GM19438 (cell line): ENCODE measurements around the gene LENG9.

ENCODE experiments used
- ATAC-seq: cut with Tn5 transposase; IDR thresholded peaks from one replicate; pipeline ENCODE4 v1.9.1; 2021; ENCODE audit warnings: low read depth; ENCODE audit not compliant: unreplicated experiment

LENG9 gene

DNA sequence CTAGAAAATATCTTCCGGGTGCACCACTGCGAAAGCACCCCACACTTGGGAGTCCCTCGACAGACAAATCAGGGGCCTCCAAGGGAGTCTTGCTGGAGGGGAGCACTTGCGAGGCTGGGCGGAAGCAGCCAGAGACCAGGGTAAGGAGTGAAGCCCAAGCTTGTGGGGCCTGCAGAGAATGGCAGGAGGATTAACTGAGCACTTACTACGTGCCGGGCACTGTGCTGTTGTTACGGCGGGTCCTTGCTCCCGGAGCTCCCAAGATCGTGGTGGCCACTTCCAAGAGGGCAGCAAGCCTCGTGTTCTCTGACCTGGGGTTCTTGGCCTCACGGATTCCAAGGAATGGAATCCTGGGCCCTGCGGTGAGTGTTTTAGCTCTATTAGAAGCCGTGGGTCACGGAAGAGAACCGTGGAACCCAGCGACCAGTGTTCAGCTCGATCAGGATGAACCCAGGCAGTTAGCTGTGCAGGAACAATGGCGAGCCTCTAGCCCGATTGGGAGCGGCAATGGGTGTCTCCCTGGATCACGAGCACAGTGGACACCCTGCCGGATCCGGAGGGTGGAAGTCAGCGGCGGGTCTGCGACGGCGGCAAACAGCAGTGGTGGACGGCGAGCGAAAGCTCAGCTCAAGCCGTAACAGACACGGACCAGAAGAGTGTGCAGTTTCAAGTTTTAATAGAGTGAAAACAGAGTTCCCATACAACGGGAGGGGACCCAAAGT is 38.8 kb downstream of the LENG9 start:
- ATAC-seq = no peak

DNA sequence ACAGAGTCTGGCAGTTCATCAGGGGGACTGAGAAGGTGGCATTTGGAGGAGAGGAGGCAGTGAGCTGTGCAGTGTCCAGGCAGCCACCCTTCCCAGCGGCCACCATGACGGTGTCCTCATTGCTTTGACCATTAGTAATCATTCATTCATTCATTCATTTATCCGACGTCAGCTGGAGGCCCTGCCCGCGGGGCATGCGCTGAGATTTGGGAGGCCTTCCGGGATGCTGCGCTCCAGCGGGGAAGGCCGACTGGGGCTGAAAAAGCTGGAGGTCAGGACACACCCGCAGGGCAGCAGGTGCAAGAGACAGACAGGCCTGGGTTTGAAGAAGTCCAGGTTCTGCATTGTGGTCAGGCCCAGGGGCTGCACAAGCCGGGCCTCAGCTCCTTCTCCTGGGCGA is 39.4 kb downstream of the LENG9 start:
- ATAC-seq = no peak

DNA sequence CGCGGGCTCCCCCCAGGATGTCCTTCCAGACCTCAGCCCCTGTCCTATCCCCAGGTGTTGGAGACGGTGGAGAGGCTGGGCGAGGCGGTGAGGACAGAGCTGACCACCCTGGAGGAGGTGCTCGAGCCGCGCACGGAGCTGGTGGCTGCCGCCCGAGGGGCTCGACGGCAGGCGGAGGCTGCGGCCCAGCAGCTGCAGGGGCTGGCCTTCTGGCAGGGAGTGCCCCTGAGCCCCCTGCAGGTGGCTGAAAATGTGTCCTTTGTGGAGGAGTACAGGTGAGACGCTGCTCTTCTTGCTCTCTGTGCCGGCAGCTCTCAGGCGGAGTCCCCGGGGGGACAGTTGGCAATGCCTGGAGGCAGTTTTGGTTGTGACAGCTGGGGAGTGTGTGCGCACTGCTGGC is 41.4 kb downstream of the LENG9 start:
- no peak for ATAC-seq

DNA sequence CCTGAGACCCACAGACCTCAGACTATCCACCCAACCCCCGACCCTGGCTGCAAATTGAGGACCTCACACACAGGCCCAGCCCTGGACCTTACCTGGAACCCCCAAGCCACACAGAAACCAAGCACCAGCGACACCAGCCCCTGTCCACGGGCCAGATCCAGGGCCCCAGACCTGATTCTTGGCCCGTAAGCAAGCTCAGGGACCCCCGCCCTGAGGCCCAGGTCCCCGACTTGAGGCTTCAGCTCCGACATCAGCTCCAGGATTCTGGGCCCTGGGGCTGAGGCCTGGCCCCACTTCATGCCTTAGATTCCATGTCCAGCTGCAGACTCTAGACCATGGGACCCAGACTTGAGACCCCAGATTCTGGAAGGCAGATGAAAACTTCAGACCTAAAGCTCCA is 42.1 kb downstream of the LENG9 start:
- ATAC-seq = no peak

DNA sequence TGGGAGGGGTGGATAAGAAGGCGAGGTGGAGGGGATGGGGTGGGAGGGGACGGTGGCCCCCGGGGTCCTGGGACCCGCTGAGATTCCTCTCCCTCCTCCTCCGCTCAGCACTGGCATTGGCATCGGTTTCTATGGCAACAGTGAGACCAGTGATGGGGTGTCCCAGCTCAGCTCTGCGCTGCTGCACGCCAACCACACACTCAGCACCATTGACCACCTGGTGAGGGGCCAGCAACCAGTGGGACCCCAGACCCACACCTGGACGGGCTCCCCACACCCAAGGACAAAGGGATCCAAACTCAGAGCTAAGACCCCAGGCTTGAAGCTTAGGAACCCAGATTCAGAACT is 42.4 kb downstream of the LENG9 start:
- no peak for ATAC-seq

DNA sequence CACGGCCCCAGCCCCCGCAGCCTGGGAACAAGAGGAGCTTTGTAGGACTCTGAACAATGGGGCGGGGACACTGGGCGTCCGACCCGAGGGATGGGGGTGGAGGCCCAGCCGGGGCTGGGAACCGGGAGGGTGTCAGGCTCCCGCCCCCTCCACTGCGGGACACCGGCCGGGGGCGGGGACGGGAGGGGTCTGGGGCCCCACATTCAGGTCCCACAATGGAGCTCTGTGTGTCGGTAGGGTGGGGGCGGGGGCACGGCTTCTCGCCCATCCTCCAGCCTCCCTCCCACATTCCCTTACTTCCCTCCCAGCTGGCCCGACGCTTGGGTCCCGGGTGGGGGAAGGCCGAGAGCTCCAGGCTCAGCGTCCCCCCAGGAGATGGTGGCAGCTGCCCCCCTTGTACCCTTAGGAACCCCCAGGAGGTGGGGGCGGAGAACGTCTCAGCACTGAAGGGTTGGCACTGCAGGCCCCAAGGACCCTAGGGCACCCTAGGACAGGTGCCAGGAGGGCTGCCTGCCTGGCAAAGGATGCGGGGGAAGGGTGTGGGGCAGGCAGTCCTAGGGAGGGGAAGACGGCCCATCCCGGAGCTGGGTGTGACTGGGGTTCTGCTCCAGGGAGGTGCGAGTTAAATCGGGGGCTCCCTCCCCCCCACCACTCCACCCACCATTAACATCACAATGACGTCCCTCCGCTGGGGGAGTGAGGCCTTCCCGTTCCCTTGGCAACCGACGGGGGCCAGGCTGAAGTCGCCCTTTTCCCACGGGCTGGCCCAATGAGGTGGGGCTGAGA is 43.0 kb downstream of the LENG9 start:
- no peak for ATAC-seq

DNA sequence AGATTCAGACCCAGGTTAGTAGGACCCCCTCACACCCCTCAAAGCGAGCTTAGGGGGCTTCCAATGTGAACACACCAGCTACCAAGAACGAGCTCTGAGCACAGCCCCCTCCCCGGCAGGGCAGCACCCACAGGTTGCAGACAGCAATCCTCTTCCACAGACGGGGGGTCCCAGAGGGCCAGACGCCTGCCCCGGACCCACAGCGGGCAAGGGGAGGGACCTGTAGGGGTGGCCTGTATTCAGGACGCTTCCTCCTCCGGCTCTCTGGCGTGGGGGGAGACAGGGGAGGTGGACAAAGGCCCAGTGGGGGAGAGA is 43.6 kb downstream of the LENG9 start:
- no peak for ATAC-seq

DNA sequence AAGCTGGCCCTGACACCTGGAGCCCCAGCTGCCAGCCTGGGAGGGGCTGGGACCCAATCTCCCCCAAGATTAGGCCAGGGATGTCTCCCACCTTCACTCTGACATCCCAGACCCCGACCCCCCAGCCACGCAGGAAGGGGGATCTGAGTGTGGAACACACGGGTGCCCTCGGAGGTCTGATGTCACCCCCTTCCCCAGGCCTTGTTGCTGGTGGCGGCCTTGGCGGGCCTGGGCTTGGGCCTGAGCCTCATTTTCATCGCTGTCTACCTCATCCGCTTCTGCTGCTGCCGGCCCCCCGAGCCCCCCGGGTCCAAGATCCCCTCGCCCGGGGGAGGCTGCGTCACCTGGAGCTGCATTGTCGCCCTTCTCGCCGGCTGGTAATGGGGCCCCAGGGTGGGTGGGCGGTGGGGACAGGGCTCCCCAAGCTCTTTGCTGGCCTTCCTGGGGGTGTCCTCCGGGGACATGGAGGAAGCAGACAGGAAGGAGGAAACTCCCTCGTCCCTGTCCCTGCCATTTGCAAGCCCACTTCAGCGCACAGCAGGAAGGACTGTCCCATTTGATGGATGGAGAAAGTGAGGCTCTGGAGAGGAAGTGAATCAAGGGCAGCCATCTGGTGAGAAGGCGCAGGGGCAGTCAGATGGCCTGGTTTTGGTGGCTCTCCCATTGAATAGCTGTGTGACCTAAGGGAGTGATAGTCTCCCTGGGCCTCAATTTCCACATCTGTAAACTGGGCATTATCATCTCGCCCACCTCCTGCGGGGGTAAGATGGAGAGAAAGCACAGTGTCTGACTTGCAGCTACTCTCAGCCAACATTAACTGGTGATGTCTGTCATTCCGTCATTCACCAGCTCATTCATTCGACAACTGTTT is 44.4 kb downstream of the LENG9 start:
- ATAC-seq = no peak

DNA sequence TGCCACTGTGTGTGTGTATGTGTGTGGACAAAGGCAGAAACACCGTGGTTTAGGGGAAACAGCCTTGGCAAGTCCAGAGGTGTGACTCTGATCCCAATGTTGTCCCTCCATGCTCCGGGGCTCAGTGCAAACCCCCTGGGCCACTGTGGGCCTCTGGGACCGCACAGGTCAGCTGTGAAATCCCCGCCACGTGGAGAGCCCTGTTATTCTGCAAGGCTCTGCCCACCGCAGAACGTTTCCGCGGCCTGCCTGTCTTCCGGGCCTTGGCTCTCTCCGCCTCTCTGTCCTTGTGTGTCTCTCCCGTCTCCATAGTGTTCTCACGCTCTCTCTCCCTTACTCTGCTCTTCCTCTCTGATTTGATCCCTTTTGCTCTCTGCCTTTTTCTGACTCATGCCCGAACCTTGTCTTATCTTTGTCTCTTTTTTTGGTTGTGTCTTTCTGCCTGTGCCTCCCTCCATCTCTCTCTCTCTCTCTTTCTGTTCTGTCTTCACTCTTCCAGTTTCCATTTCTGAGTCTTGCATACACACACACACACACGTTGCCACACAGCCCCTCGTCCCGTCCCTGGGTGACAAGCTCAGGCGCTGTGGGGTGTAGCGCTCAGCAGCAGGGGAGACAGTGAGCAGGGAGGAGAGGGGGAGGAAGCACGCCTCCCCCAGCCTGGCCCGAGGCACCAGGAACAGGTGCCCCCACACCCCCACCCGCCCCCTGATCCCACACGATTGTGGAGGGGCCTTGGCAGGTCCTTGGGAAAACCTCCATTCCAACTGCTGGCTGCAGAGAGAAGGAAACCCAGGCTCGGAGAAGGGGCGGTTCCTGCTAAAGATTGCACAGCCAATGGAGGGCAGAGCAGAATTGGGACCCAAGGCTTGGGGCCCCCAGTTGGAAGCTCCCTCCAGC is 45.3 kb downstream of the LENG9 start:
- no peak for ATAC-seq

DNA sequence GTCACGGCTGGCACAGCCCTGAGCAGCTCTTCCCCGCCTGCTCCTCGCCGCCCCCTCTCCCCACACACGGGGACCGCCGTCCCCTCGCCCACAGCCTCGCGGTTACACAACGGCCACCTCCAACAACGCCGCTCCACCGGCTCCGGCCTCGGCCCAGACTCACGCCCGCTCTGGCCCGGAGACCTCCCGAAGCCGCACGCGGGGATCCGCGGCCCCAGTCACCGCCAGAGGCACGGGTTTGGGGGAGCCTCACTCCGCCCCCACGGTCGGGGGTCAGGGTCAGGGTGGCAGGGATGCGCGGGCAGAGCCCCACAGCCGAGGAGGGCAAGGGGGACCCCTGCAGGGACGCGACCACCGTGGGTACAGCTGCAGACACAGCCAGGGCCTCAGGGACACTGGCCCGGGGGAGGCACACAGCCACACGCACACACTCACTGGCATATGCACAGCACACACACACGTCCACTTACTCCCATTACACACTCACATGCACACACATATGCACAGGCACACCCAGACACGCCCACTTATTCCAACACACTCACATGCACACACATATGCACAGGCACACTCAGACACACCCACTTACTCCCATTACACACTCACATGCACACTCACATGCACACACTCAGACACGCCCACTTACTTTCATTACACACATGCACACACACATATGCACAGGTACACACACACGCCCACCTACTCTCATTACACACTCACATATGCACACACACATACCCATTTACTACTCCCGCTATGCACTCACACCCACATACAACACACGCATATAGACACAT is 46.7 kb downstream of the LENG9 start:
- ATAC-seq = no peak

DNA sequence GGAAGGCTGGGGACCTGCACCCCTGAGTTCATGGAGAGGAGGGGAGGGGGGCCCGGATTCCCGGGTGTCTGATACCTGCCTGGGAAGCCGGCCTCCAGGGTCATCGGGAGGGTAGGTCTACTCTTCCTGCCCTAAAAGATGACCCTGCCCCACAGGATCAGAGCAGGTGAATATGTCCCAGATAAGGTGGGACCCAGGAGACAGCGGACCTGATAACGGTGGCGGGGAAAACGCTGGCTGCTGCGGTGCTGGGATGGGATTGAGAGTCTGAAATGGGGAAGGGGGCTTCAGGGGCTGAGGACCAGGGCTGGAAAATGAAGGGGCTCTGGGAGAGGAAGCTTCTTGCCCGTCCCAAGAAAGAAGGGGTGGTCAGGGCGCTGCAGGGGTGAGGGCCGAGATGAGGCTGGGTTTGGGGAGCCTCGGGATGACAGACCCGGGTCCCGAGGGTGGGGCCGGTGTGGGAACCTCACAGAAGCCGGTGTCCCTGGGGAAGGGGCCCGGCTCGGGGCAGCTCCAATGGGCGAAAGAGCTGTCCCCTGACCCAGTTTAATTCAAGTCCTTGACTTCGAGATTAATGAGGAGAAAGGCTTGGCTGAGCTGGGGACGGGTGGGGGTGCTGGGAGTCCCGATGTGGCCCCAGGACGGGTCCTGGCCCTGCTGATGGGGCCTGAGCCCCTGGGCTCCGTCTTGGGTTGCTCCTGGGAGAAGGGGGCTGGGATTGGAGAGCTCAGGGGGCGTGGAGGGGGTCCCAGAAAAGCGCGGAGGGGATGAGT is 47.5 kb downstream of the LENG9 start:
- ATAC-seq = no peak

DNA sequence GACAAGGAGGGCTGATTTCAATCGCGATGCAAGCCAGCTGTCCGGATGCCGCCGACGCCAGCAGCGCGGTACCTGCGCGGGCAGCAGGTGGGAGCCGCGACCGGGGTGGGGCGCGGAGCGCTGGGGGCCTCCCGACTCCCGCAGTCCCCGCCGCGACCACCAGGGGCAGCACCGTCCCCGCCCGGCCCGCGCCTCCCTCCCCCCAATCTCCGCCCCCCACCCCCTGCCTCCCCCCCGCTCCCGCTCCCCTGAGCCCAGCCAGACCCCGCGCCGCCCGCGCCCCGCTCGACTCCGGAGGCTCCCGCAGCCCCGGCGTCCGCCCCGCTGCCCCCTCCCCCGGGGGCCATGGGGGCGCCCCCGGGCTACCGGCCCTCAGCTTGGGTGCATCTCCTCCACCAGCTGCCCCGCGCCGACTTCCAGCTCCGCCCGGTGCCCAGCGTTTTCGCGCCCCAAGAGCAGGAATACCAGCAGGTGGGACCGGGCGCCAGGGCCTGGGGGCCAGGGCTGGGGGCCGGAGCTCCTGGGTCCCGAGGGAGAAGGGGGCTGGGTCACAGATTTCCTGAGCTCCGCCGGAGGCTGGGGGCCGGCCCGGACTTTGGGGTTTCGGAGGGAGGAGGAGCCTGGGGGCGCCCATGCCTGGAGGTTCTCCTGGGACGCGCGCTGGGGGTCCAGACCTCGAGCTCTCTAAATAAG is 48.2 kb downstream of the LENG9 start, which contains the start of gene TTYH1:
TTYH1 (plus strand) TSS at position 257 of the 693 bp plus-strand sequence; CDS start at position 346, 89 bp downstream.
- ATAC-seq = no peak

DNA sequence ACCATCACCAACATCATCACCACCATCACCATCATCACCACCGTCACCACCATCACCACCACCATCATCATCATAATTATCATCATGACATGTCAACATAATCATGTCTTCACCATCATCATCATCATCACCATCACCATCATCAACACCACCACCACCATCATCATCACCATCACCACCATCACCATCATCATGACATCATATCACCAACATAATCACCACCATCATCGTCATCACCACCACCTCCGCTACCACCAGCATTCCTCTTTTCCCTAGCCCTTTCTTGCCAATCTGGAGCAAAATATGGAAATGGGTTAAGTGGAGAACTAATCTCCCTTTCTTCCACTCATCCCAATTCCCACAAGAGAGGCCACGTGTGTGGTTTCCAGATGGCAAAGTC is 49.4 kb downstream of the LENG9 start:
- no peak for ATAC-seq

DNA sequence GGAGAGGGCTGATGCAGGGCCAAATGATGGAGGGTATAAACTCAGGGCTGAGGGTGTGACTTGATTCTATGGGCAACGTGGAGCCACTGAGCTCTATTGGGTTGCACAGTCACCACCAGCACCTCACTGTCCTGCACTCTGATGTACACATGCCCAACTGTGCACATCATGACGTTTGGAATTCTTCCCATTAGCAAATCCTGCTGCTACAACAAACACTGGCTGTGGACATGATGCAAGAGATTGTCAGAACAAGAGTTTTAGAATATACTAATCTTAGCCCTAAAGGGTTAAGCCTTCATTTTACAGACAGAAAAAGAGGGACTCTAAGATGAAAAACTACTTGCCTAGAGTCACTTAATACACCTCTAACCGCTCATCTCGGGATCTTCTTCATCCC is 50.7 kb downstream of the LENG9 start:
- no peak for ATAC-seq
